B cell (primary cell): ENCODE data around the gene TRABD. TPM values are rescaled to one million over a fixed set of nuclear protein-coding genes. Genes with fewer than 3 reads are reported as not detected.

Experiments used
- ATAC-seq: fragments of 200-7000 bp; cut with Tn5 transposase; one replicate; pipeline ENCODE4 v1.10.0; 2021; ENCODE audit warnings: low read depth, mild to moderate bottlenecking, moderate number of reproducible peaks, moderate library complexity
- CTCF ChIA-PET: fragments of 350-600 bp; sonication (Branson Sonifier 250); formaldehyde crosslinking; loops from one replicate; lab custom pipeline; 2021; ENCODE audit warnings: antibody characterized with exemption, inconsistent platforms; lab: Charles Lee
- POLR2A ChIA-PET: fragments of 350-600 bp; sonication (Branson Sonifier 250); formaldehyde crosslinking; loops from one replicate; lab custom pipeline; 2021; ENCODE audit warnings: antibody characterized with exemption; lab: Charles Lee
- DNase-seq: peaks from one replicate; pipeline ENCODE4 v3.0.0; 2013
- H2AFZ ChIP-seq: 2 replicates; pipeline ENCODE4 v1.6.1; 2012; ENCODE audit warnings: mild to moderate bottlenecking, low read depth, low read length; ENCODE audit not compliant: insufficient read depth, poor library complexity, severe bottlenecking
- H3K27ac ChIP-seq, 2 donors: 1 replicate in 1 of 2; 2 replicates in 1 of 2; pipeline ENCODE4 v1.5.1; 2012 to 2013; ENCODE audit warnings: low read length in 2 of 2, mild to moderate bottlenecking in 2 of 2, moderate library complexity in 1 of 2
- H3K27me3 ChIP-seq, 4 experiments: fragments of 200-600 bp in 1 of 4; sonication (generic) in 1 of 4; replicated peaks in 1 of 4; 1 replicate in 2 of 4; 2 replicates in 2 of 4; pipeline versions ENCODE4 v1.6.1 to v1.7.0; 2013 to 2016; ENCODE audit warnings: low read length in 3 of 4, mild to moderate bottlenecking in 2 of 4, mixed read lengths in 1 of 4, moderate library complexity in 1 of 4; ENCODE audit not compliant: insufficient read depth in 4 of 4, control insufficient read depth in 3 of 4; ENCODE audit errors: control extremely low read depth in 1 of 4
- H3K36me3 ChIP-seq, 2 experiments: replicated peaks in 1 of 2; 1 replicate in 1 of 2; 2 replicates in 1 of 2; pipeline versions ENCODE4 v1.6.1 to v1.7.1; 2013; ENCODE audit warnings: low read length in 1 of 2; ENCODE audit not compliant: insufficient read depth in 2 of 2, control insufficient read depth in 1 of 2; ENCODE audit errors: control extremely low read depth in 1 of 2, extremely low read depth in 1 of 2
- H3K4me1 ChIP-seq, 2 donors: fragments of 200-600 bp in 1 of 2; sonication (generic) in 1 of 2; 1 replicate in 1 of 2; 2 replicates in 1 of 2; pipeline versions ENCODE4 v1.5.1 to v1.6.1; 2013 to 2017; ENCODE audit warnings: low read length in 2 of 2; ENCODE audit not compliant: control insufficient read depth in 2 of 2, insufficient read depth in 2 of 2
- H3K4me2 ChIP-seq: replicated peaks from 2 replicates; pipeline ENCODE3; 2012; ENCODE audit warnings: mild to moderate bottlenecking, low read depth, low read length; ENCODE audit not compliant: poor library complexity, severe bottlenecking
- H3K4me3 ChIP-seq, 5 experiments: fragments of 200-600 bp in 1 of 5; sonication (generic) in 1 of 5; 1 replicate in 3 of 5; 2 replicates in 2 of 5; pipeline versions ENCODE4 v1.5.1 to v1.7.0; 2011 to 2016; ENCODE audit warnings: low read length in 4 of 5, mild to moderate bottlenecking in 4 of 5, low read depth in 2 of 5, control low read depth in 1 of 5, moderate library complexity in 1 of 5; ENCODE audit not compliant: insufficient read depth in 1 of 5; ENCODE audit errors: control extremely low read depth in 1 of 5, extremely low read depth in 1 of 5
- H3K79me2 ChIP-seq: fragments of 200-600 bp; sonication (generic); one replicate; pipeline ENCODE4 v1.6.0; 2016; ENCODE audit warnings: low read length; ENCODE audit not compliant: control insufficient read depth, insufficient read depth
- H3K9ac ChIP-seq: fragments of 200-600 bp; sonication (generic); 2 replicates; pipeline ENCODE4 v1.6.1; 2017; ENCODE audit warnings: mild to moderate bottlenecking, low read length, moderate library complexity
- H3K9me3 ChIP-seq, 3 donors: one replicate each; pipeline versions ENCODE4 v1.6.1 to v1.7.1; 2013; ENCODE audit warnings: low read length in 2 of 3; ENCODE audit not compliant: control insufficient read depth in 2 of 3, insufficient read depth in 1 of 3; ENCODE audit errors: control extremely low read depth in 1 of 3
- H4K20me1 ChIP-seq: 2 replicates; pipeline ENCODE4 v1.6.0; 2012; ENCODE audit warnings: mild to moderate bottlenecking, low read length; ENCODE audit not compliant: insufficient read depth, control insufficient read depth, poor library complexity, severe bottlenecking
- H3K27ac Mint-ChIP-seq: one replicate; pipeline ENCODE4 v1.8.0; 2021; ENCODE audit warnings: mixed read lengths
- H3K27me3 Mint-ChIP-seq: one replicate; pipeline ENCODE4 v1.8.0; 2021; ENCODE audit warnings: mixed read lengths
- H3K4me1 Mint-ChIP-seq: one replicate; pipeline ENCODE4 v1.8.0; 2021; ENCODE audit warnings: mixed read lengths
- H3K4me3 Mint-ChIP-seq: one replicate; pipeline ENCODE4 v1.8.0; 2021; ENCODE audit warnings: mixed read lengths
- H3K9me3 Mint-ChIP-seq: one replicate; pipeline ENCODE4 v1.8.0; 2022; ENCODE audit warnings: mixed read lengths; ENCODE audit not compliant: insufficient read depth
- EZH2 ChIP-seq: IDR thresholded peaks from 2 replicates; pipeline ENCODE4 v1.6.1; 2012; ENCODE audit warnings: borderline replicate concordance, low read depth, mild to moderate bottlenecking, moderate library complexity, low read length; ENCODE audit not compliant: insufficient read depth, poor library complexity, severe bottlenecking
- WGBS: methylation state at CpG from one replicate; pipeline ENCODE4 v1.1.5; 2013; ENCODE audit warnings: missing lambda C conversion rate; ENCODE audit not compliant: insufficient coverage; 5-methylcytosine and 5-hydroxymethylcytosine counted together
- intact Hi-C: fragments of 100-400 bp; cut with micrococcal nuclease; formaldehyde crosslinking; loops from one replicate; pipeline ENCODE4 v1.10.0; 2022
- polyA plus RNA-seq: library from polyadenylated mRNA; depleted of rRNA; stranded (reverse); fragments of >200 nt; gene quantifications from 2 replicates; pipeline ENCODE4 v1.2.3, GENCODE V29; 2012
- total RNA-seq, 2 donors: library from RNA; stranded (reverse); fragments of 120-200 nt in 1 of 2; gene quantifications; 1 replicate in 1 of 2; 2 replicates in 1 of 2; pipeline versions ENCODE4 v1.2.3 to v1.2.4, GENCODE V29; 2013 to 2022
- TF ChIP-seq, protein P1 (sequence below): fragments of 200-600 bp; IDR thresholded peaks from one replicate; pipeline ENCODE4 v1.8.0; 2022; ENCODE audit warnings: antibody characterized with exemption, mild to moderate bottlenecking

TRABD gene
- total and polyA plus RNA-seq, 2 donors (not counting 1 experiment from before 2014, with no cell fraction given), result 164 to 200 TPM

DNA sequence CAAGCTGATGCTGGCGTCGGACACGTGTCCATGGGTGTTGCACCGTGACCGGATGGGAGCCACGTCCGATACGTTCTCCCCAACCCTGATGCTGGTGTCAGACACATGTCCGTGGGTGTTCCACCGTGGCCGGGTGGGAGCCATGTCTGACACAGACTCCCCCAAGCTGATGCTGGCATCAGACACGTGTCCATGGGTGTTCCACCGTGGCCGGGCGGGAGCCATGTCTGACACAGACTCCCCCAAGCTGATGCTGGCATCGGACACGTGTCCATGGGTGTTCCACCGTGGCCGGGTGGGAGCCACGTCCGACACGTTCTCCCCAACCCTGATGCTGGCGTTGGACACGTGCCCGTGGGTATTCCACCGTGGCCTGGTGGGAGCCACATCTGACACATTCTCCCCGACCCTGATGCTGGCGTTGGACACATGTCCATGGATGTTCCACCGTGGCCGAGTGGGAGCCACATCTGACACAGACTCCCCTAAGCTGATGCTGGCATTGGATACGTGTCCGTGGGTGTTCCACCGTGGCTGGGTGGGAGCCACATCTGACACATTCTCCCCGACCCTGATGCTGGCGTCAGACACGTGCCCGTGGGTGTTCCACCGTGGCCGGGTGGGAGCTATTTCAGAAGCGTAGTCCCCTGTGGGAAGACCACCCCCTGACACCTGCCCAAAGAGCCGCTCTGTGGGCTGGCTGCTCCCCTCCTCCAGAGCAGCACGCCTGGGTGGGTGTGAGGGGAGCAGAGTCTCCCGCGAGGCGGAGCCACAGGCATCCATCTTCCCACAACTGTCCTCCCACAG is 35.1 kb downstream of the TRABD start:
- Histone ChIP-seq H3K9me3 (no peaks in the 10 kb centered on the region), H3K9ac (no peak overlapping the region), H3K36me3 (peaks cover 0 to 77% of the 10 kb centered on the region in 2 experiments), H3K79me2 (peaks cover under 1% of the 10 kb centered on the region), H3K4me1 (no peaks in the 10 kb centered on the region), H3K27me3 (no peaks in the 10 kb centered on the region), H4K20me1 (peaks cover 6% of the 10 kb centered on the region), H3K4me2 (no peak overlapping the region), H3K4me3 (no peak overlapping the region), H3K27ac (no peak overlapping the region), H2AFZ (no peak overlapping the region)
- Mint-ChIP-seq H3K27me3 (no peaks in the 10 kb centered on the region), H3K4me3 (no peak overlapping the region), H3K4me1 (no peaks in the 10 kb centered on the region), H3K9me3 (no peaks in the 10 kb centered on the region), H3K27ac (no peak overlapping the region)
- ChIA-PET POLR2A (interaction anchor here (0.7 kb wide), 1 partner anchor 30 kb away, joined by 3 read pairs; no protein-coding TSS in a partner anchor), CTCF (interaction anchor here (1.2 to 3.5 kb wide), 3 partner anchors 71 to 291 kb away, joined by 3 to 11 read pairs (median 4); no protein-coding TSS in a partner anchor)
- no peak for DNase-seq
- intact Hi-C loops, result no loop called here
- ATAC-seq, result no peak
- TF ChIP-seq EZH2, result no peak
- TF ChIP-seq, protein P1, sequence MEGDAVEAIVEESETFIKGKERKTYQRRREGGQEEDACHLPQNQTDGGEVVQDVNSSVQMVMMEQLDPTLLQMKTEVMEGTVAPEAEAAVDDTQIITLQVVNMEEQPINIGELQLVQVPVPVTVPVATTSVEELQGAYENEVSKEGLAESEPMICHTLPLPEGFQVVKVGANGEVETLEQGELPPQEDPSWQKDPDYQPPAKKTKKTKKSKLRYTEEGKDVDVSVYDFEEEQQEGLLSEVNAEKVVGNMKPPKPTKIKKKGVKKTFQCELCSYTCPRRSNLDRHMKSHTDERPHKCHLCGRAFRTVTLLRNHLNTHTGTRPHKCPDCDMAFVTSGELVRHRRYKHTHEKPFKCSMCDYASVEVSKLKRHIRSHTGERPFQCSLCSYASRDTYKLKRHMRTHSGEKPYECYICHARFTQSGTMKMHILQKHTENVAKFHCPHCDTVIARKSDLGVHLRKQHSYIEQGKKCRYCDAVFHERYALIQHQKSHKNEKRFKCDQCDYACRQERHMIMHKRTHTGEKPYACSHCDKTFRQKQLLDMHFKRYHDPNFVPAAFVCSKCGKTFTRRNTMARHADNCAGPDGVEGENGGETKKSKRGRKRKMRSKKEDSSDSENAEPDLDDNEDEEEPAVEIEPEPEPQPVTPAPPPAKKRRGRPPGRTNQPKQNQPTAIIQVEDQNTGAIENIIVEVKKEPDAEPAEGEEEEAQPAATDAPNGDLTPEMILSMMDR, result no peak
- 98% methylated on average over 40 of the region's 45 CpGs for WGBS
